Right lobe of liver (tissue), 4 donors: Measurements from ENCODE around the gene HBEGF.

Experiments
- POLR2A ChIP-seq: fragments of 450-650 bp; IDR thresholded peaks from one replicate; pipeline ENCODE4 v1.6.1; 2017; ENCODE audit warnings: antibody characterized with exemption, mild to moderate bottlenecking
- TF ChIP-seq, protein P1 (sequence below), 4 donors: fragments of 200-600 bp in 3 of 4; fragments of 450-650 bp in 1 of 4; IDR thresholded peaks; one replicate each; pipeline versions ENCODE4 v1.5.1 to v1.8.0; 2016 to 2022; ENCODE audit warnings: antibody characterized with exemption in 4 of 4, mild to moderate bottlenecking in 2 of 4
- donor health status: DM: no; HTN: no; CAD: no.
- donor health status: DM: no; HTN: no; CAD: no.
- donor health status: DM: no; HTN: yes; CAD: no.

GRCh38 chr5:140328036-140328764 is 18.2 kb downstream of the HBEGF start:
- no peak for TF ChIP-seq POLR2A
- TF ChIP-seq, protein P1, sequence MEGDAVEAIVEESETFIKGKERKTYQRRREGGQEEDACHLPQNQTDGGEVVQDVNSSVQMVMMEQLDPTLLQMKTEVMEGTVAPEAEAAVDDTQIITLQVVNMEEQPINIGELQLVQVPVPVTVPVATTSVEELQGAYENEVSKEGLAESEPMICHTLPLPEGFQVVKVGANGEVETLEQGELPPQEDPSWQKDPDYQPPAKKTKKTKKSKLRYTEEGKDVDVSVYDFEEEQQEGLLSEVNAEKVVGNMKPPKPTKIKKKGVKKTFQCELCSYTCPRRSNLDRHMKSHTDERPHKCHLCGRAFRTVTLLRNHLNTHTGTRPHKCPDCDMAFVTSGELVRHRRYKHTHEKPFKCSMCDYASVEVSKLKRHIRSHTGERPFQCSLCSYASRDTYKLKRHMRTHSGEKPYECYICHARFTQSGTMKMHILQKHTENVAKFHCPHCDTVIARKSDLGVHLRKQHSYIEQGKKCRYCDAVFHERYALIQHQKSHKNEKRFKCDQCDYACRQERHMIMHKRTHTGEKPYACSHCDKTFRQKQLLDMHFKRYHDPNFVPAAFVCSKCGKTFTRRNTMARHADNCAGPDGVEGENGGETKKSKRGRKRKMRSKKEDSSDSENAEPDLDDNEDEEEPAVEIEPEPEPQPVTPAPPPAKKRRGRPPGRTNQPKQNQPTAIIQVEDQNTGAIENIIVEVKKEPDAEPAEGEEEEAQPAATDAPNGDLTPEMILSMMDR (IDR thresholded peaks at IDR 0.05) = no peak
